Pulmonary artery endothelial cell (primary cell): ENCODE measurements around the gene SMC1A. TPM values are rescaled to one million over a fixed set of nuclear protein-coding genes. Genes with fewer than 3 reads are reported as not detected.
"Not testable (repeated sequence)": the region's sequence is repeated elsewhere in the genome, so short reads cannot be mapped to it uniquely, and the experiment has no call there.

Source experiments
- DNase-seq: peaks from one replicate; pipeline ENCODE4 v3.0.0-alpha.2; 2011; ENCODE audit warnings: low read depth, low spot score
- total RNA-seq: library from RNA; depleted of rRNA; stranded (reverse); fragments of >200 nt; gene quantifications from 2 replicates; pipeline ENCODE4 v1.2.3, GENCODE V29; 2014

SMC1A gene
- total RNA-seq, 1 donor from 2014 or later, result 15.8 TPM

DNA sequence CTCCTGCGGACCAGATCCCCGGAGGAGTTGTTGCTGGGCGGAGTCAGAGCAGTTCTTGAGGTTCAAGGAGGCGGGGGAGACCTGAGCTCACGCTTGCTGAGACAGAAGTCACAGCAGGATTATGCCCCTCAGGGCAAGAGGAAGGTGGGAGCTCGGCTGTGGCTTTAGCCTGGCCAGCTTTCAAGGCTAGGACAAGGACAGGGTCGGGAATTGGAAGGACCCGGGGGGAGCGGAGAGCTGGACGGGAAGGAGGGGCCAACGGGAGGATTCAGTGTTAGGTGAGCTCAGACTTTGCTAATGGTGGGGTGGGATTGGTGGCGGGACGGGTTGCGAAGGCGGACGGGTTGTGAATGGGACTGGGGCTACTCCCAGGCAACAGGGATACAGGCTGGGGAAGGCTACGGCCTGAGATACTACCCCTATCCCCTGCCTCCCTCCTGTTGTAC, 430 bp upstream of the SMC1A start, which contains the start of gene RIBC1:
Gene RIBC1 (plus strand): TSS at position 13 of the 446 bp plus-strand sequence. CDS start 3,404 bp downstream, outside the sequence.
- no peak for DNase-seq

DNA sequence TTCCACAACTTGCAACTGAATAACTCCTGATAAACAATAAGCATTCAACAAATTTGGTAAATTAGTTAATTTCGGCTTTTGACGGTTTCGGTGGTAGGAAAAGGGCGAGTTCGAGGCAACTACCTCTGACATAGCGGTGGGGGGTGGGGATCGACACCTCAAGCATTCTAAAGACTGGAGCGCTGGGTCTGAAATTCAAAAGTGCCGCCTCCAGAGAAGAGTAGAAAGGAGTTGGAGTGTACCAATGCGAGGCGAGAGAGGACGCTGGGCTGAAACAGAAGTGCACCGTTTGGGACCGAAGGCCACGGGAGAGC, 725 bp downstream of the SMC1A start:
- no peak for DNase-seq

DNA sequence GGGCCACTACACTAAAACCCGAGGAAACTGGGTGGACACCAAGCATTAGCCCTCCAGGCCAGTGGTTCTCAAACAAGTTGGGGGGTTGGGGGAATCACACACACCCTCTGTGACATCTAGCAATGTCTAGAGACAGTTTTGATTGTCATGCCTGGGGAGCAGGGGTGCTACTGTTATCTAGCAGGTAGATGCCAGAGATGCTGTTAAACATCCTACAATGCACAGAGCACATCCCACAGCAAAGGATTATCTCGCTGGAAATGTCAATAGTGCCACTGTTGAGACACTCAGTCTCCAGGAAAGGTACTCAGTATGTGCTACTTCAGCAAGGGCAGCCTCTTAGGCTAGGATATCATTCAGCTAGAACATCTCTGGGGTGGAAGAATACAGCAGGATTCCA, 1.3 kb downstream of the SMC1A start:
- no peak for DNase-seq

DNA sequence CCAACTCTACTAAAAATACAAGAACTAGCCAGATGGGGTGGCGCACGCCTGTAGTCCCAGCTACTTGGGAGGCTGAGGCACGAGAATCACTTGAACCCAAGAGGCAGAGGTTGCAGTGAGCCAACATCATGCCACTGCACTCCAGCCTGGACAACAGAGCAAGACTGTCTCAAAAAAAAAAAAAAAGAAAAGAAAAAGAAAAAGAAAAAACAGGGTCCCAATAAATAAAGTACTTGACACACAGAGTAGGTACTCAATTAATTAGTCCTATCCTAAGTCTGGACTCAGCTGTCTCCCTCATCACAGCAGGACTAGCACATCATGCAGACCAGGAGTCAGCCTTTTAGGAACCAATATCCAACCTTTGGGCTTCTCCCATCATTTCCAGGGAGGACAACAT, 2.1 kb downstream of the SMC1A start:
- not testable (repeated sequence) for DNase-seq

DNA sequence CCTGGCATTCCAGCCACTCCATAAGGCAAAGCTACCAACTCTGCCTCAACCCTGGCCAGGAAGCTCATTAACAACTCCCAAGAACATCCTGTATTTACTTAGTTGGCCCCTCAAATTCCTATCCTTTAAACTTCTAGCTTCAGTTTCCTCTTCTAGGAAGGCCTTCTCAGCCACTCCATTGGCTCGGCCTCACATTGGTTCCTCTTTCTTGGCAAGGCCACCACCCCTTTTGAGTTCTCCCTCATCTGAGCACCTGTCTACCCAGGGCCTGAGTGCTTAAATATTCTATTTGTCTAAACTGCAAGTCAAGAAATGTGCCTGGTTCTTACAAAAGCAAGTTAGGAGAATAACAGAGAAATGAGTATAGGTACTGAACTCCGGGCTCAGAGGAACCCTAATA, 10.0 kb downstream of the SMC1A start:
- DNase-seq, result no peak

DNA sequence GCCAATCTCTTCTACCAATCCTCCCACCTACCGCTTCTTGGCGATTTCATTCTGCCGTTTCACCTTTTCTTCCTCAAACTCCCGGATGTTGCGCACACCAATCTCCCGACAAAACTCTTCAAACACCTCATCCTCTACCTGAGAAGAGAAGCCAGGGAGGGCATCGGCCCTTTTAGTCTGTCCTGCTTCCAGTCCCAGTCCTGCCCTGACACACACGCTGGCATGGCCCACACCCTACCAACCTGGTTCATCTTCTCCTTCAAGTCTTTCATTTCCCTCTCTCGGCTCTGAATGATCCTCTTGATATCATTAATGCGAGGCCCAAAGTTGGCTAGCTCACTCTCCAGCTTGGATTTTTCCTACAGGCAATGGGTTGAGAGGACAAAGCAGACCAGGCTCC, 18.9 kb downstream of the SMC1A start:
- DNase-seq, result no peak

DNA sequence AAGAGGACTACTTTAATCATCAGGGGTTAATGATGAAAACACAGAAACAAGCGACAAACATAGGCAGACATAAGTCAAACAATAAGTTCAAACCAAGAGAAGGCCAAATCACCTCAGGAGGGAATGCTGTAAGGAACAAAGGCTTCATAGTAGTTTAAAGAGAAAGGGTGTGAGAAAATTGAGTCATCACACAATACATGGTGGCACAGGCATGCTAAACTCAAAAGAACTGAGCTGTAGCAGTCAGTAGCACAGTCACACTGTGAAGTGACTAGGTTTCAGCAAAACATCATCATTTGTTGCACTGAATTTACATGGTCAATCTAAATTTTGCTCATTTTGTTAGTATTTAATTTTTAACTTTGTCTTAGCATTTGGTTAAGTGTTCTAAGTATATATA, 24.2 kb downstream of the SMC1A start:
- DNase-seq, result no peak

DNA sequence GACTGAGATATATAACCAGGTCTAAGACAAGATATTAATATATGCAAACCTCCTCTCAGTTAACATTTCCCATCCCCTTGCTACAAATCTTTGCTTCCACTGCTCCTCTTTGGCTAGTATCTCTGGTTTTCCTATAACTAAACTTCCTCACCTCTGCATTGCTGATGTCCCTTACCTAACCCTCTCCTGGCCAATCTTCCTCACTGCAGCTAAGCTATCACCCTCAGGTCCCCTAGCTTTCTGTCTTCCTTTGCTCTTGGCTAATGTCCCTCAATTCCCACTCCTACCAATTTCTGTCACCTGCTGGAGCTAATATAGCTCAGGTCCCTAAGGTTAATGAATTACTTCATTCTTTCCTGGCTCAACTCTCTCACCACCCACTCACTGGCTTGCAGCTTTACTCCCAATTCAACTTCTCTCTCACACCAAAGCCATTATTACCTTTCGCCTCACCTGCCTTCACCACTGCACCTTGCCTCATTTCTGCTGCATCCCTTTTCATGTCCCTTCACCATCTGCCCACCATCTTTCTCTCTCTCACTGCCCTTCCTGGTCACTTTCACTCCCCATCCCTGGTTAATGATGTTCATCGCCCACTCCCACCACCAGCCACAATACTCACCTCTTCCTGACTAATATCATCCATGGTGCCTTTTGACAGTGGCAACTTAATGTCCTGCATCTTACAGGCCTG, 26.7 kb downstream of the SMC1A start:
- no peak for DNase-seq

DNA sequence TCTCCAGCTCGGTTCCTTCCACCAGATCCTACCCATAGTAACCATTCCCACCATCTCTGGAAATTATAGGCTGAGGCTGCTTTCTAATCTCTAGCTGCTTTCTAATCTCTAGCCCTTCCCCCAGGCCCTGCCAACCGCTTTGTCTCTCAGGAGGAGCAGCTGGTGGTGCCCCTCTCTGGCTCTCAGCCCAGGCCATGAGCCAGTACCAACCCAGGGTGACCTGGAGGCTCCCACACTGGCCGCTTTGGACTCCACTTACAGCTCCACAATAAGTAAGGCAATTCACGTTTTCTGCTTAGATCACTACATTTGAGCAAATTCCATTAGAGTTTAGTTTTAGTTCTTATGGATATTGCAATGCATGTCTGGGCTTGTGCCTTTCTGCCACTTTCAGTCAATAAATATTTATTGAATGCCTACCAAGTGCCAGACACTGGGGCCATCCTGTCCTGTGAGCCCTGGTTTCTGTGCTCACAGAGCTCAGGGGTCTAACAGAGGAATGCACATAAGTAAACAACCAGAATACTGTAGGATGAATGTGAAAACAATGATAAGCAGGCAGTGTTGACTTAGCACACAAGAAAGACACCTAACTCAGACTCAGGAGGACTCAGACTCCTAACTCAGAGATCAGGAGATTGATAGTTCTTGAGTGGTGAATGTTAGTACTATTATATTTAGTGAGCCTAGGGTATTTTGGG, 38.9 kb downstream of the SMC1A start:
- no peak for DNase-seq

DNA sequence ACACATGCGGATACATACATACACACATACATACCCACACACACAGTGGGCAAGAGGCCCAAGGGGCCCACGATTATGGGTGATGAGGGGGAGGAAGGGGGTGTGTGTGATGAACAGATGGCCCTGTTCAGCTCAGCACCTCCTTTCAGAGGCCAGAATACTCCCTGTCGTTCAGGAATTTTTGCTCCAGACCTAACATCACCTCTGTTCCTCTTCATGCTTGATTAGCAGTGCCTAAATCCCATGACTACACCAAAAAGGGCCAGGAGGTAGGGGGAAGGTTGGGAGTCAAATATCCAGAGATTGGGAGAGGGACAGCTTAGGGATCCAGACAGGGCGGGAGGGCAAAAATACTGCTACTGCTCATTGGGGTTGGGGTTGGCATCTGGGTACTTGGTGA, 42.7 kb downstream of the SMC1A start:
- DNase-seq, result no peak

DNA sequence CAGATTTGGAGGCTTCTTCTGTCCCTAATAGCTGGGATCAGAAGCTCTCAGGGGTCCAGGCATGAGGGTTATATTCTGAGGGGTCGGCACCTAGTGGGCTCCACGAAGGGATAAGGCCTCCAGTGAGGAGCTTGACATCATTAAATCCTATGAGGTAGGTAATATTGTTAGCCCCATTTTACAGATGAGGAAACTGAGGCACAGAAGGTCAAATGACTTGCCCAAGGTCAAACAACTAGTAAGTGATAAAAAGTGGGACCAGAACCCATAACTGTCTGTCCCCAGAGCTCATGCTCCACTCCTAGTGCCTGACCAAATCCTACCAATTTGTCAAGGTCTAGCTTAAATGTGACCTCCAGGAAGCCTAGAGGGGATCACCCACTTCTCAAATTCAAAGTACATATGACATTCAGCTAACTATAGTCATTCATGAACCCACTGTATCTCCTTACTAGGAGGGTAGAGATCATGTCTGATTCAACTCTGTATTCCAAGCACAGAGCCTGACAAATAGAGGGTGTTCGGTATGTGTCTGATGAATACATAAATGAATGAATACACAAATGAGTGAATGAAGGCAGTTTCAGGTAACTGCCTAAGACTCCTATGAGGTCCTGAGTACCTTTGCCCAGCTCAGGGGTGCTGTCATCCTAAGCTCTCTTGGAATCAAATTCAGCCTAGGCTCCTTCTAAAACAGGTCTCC, 43.3 kb downstream of the SMC1A start:
- no peak for DNase-seq

DNA sequence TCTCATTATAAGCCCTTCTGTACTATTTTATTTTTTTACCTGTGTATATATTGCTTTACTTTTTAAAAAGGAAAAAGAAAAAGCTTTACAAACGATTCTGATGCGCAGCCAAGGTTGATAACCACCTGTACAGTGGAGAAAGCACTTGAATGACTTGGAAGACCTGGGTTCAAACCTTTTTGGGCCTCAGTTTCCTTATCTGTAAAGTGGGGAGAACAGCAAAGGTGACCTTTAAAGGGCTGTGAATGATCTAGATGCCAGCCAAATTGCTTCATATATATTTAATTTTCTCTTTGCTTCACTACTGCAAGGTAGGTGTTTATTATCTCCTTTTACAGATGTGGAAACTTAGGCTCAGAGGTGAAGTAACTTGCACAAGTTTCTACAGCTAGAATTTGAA, 45.0 kb downstream of the SMC1A start:
- no peak for DNase-seq

DNA sequence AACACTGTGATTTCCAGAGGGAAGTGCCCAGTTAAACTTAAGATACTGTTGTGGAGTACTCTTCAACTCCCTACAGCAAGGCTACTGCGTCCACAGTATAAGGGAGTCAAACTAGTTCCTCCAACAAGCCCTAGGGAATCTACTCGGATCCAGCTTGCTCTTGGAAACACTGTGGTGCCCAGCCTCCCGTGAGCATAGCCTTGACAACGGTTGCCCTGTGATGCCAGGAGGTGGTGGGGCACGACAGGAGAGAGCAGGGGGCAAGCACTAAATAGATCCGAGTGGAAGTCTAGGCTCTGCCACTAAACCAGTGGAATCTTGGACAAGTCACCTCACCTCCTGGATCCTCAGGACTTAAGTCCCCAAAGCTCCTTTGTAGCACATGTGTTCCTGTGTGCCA, 45.6 kb downstream of the SMC1A start:
- DNase-seq, result no peak

DNA sequence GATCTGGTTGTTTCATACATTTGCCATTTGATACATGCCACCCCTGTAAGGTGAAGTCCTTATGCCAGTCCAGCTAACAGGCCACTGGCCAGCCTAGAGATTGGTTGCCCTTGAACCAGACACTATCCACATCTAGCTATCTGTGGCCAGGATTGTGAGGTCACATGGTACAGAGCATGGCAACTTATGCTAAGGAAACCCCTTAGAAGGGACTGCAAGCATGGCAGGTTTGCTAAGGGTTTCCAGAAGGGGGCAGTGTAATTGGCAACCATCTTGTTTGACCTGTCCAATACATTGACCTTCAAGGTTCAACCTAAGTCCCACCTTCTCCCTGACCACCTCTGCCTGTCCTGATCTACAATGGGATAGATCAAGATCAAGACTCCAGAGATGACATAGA, 47.5 kb downstream of the SMC1A start:
- no peak for DNase-seq

DNA sequence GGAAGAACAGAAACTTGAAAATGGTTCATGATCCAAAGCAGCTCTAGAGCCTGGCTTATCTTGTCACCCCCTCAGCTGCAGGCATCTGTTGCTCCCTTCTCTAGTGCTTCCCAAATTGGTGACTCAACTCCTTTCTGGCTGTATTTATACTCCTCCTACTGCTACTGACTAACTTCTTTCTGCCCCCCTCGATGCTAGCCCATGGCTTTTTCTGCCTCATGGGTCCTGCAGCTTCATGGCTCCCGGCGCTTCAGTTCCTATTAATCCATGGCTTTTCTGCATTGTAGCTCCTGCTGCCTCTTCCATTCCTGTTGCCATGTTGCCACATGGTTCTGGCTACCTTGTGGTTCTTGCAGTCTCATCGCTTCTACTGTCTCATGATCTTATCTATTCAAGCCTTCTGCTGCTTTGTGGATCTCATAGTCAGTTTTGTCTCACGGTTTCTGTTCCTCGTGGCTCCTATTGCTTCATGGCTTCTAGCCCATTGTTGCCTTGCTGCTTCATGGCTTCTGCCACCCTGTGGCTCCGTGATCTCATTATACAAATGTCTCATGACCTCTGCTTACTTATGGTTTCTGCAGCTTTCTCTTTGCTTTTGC, 48.1 kb downstream of the SMC1A start:
- DNase-seq, result no peak

DNA sequence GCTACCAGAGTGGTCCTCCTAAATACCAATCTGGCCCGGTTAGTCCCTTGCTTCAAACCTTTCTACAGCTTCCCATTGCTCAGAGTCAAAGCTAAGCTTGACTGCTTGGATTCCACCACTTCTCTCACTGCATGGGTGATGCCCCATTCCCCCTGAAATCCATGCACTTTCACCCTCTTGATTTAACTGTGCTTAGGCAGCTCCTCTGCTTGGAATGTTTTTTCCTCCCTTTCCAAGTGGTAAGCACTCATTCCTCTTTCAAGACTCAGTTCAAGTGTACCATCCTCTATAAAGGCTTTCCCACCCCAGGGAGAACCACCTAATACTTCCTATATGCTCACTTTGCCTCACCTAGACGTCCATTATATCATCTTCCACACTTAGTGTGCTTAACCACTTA, 49.1 kb downstream of the SMC1A start:
- no peak for DNase-seq

DNA sequence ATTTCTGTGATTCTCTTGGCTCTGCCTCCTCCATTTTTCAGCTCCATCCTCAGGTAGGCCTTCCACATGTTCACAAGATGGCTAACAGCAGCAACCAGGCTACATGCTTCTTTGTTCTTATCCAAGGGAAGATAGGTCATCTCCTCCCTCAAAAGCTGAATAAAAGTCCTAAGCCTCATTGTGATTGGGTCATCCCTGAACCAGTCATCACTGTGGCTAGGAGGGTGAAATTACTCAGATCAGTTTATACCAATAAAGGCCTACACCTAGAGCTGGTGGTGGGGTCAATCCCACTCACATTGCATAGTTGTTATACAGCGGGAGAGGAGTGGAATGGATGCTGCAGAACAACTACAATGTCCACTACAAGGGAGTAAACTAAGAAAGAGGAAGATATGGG, 56.0 kb downstream of the SMC1A start:
- DNase-seq, result not testable (repeated sequence)

DNA sequence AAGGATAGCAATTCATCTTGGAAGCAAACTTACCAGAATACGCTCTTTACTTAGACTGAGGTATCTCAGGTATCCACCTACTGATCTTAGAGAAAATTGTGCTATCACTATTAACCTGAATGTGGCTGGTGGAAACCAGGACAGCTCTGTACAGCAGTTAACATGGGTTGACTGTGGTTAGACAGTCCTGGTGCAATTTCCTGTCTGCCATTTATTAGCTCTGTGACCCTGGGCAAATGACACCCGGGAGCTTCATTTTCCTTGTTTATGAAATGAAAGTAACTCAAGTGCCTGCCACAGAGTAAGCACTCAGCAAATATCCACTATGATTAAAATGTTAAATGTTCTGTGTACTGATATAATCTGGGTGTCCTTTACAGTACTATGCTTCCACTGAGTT, 60.0 kb downstream of the SMC1A start:
- DNase-seq, result no peak

DNA sequence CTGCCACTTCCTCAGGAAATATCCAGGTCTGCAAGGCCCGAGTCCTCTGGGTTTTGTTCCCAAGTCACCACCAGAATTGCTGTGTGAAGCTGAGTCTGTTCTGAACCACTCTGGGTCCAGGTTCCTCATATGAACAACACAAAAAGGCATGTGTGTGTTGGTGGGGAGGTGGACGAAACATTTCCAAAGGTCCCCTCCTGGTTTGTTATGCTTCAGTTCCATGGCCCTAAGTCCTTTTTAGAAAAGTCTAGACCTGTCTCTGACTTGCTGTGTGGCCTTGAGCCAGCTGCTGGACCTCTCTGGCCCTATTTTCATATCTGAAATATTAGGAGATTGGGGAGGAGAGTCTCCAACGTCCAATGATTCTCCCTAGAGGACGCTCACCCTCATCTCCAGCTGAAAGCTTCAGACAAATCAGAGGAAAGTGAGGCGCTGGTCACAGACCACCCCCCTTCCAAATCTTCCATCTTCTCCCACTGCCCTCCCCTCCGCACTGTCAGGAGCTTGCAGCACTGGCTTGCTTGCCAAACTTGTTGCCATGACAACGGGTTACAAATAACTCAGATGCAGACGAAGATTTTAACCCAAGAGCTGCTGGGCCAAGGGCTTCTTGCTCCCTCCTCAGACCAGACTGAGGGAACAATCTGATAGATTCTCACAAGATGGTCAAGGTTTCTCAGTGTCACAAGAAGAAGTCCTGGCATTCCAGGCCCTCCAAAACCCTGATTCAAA, 64.5 kb downstream of the SMC1A start:
- DNase-seq, result no peak

DNA sequence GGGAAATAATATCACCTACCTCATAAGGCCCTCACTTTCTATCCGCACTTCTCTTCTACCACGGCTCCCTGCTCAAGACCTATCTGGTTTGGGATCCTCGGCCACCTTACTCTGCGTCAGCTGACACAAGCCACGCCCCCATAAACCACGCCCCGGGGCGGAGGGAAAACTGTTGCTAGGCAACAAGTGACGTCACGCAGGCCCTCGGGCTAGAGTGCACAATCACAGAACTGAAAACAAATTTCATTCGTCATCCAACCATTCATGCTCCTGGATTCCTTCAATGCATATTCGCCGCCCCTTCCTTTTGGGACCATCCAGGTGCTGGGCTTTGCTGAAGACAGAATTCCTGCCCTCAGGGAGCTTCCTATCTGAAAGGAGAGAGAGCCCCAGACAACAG, 66.3 kb downstream of the SMC1A start:
- DNase-seq, result no peak

DNA sequence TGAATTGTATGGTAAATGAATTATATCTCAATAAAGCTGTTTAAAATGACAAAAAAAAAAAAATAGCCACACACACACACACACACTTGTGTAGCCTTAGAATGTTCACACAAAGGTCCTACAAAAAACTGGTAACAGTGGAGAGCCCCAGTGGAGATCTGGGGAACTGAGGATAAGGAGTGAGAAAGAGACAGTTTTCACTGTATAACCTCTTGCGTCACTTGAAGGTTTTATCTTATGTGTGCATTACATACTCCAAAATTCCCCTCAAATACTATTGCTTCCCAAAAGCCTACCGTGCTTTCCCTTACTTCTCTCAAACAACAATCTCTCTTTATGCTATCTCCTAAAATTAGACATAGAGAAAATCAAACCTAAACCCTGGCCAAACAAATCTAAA, 67.8 kb downstream of the SMC1A start:
- DNase-seq, result no peak

DNA sequence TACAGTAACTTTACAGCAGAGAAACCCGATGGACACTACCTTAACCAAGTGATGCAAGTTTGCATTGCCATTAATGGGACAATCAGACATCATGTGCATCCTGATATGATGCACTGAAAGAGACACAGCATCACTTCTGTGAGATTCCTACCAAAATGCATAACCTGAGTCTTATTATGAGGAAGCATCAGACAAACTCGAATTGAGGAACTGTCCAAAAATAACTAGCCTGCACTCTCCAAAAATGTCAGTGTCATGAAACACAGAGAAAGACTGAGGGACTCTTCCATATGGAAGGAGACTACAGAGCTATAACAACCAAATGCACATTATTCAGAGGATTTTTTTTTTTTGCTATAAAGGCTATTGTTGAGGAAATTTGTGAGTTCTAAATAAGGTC, 74.5 kb downstream of the SMC1A start:
- DNase-seq, result no peak
